MM.1S (cell line): ENCODE data around the gene PPP1CA.

Source experiments
- DNase-seq: peaks from one replicate; pipeline ENCODE4 v3.0.0-alpha.2; 2015
- H2AFZ ChIP-seq: fragments of 300-600 bp; sonication (generic); 2 replicates; pipeline ENCODE4 v1.6.0; 2016; ENCODE audit warnings: antibody characterized with exemption, low read length
- H3F3A ChIP-seq: fragments of 300-600 bp; sonication (generic); 2 replicates; pipeline ENCODE4 v1.6.1; 2016; ENCODE audit warnings: mild to moderate bottlenecking, antibody characterized with exemption, low read length, moderate library complexity, mixed read lengths; ENCODE audit not compliant: insufficient read depth
- H3K27ac ChIP-seq: fragments of 300-600 bp; sonication (generic); 2 replicates; pipeline ENCODE4 v1.5.1; 2016; ENCODE audit warnings: mild to moderate bottlenecking, low read length
- H3K27me3 ChIP-seq: fragments of 300-600 bp; sonication (generic); replicated peaks from 2 replicates; pipeline ENCODE4 v1.6.0; 2016; ENCODE audit warnings: low read length; ENCODE audit not compliant: insufficient read depth
- H3K36me3 ChIP-seq: fragments of 300-600 bp; sonication (generic); replicated peaks from 2 replicates; pipeline ENCODE4 v1.6.1; 2016; ENCODE audit warnings: mild to moderate bottlenecking, low read length, mixed read lengths; ENCODE audit not compliant: insufficient read depth
- H3K4me1 ChIP-seq: fragments of 300-600 bp; sonication (generic); 2 replicates; pipeline ENCODE4 v1.6.1; 2016; ENCODE audit warnings: low read length, mixed read lengths
- H3K4me2 ChIP-seq: fragments of 300-600 bp; sonication (generic); 2 replicates; pipeline ENCODE4 v1.6.0; 2016; ENCODE audit warnings: low read depth, low read length
- H3K4me3 ChIP-seq: fragments of 300-600 bp; sonication (generic); 2 replicates; pipeline ENCODE4 v1.5.1; 2016; ENCODE audit warnings: low read length, mixed read lengths
- H3K79me2 ChIP-seq: fragments of 300-600 bp; sonication (generic); 2 replicates; pipeline ENCODE4 v1.6.1; 2016; ENCODE audit warnings: mixed run types, low read length, mixed read lengths
- H3K9ac ChIP-seq: fragments of 300-600 bp; sonication (generic); 2 replicates; pipeline ENCODE4 v1.6.1; 2016; ENCODE audit warnings: low read length, mixed read lengths
- H3K9me2 ChIP-seq: fragments of 300-600 bp; sonication (generic); replicated peaks from 2 replicates; pipeline ENCODE4 v1.6.1; 2016; ENCODE audit warnings: mild to moderate bottlenecking, low read length, mixed read lengths; ENCODE audit not compliant: insufficient read depth
- H3K9me3 ChIP-seq: fragments of 300-600 bp; sonication (generic); replicated peaks from 2 replicates; pipeline ENCODE4 v1.6.1; 2016; ENCODE audit warnings: mild to moderate bottlenecking, low read length, mixed read lengths; ENCODE audit not compliant: insufficient read depth
- H4K20me1 ChIP-seq: fragments of 300-600 bp; sonication (generic); 2 replicates; pipeline ENCODE4 v1.6.1; 2016; ENCODE audit warnings: mild to moderate bottlenecking, low read length, moderate library complexity, mixed read lengths; ENCODE audit not compliant: insufficient read depth
- EZH2 ChIP-seq: fragments of 300-600 bp; sonication (generic); optimal IDR thresholded peaks from 2 replicates; pipeline ENCODE3; 2017; ENCODE audit warnings: low read depth, mild to moderate bottlenecking, antibody characterized with exemption, low read length, mixed read lengths
- EZH2phosphoT487 ChIP-seq: fragments of 300-600 bp; sonication (generic); IDR thresholded peaks from 2 replicates; pipeline ENCODE4 v1.6.1; 2018; ENCODE audit warnings: antibody characterized with exemption, low read length
- TF ChIP-seq, protein P1 (sequence below): fragments of 300-600 bp; sonication (generic); IDR thresholded peaks from 2 replicates; pipeline ENCODE4 v1.5.1; 2016; ENCODE audit warnings: antibody characterized with exemption, low read length, mixed read lengths

PPP1CA gene

DNA sequence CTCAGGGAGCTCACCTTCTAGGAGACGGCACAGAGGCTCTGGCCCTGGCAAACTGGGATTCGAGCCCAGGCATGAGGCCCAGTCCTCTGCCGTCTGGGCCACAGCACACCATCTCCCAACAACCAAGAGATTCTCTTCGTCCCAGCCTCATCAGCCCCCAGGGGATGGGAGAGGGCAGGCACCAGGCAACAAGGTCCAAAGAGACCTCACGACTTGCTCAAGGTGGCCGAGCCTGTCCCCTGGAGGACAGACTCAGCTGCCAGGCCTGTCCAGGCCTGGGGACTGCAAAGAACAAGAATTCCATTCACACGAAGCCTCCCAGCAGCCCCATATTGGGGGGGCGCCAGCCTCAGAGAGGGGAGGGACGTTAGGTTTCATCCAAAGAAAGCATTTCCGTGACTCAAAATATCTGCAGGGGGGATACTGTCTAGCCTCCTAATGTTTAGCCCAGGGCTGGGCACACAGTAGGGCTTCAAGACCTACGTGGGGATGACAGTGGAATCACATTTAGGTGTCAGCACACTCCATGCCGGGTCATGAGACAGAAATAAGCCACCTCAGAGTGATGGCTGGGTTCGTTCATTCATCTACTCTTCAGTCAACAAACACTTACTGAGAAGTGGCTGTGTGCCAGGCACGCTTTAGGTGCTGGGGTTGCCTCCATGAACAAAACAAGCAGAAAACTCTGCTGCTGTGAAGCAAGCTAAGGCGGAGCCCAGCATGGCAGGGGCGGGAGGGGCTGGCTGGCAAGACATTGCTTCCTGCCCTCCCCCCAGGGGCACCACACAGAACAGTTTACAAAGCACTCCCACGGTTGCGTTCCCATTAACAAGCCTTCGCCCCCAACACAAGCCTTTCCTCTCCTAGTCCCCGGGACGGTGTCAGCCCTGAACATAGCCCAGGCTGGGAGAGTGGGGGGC, 15.0 kb upstream of the PPP1CA start:
- Histone ChIP-seq H3K9me3 (no peaks in the 10 kb centered on the region), H3K4me3 (no peak overlapping the region), H3K79me2 (no peaks in the 10 kb centered on the region), H3K4me2 (no peak overlapping the region), H2AFZ (no peak overlapping the region), H3K36me3 (no peaks in the 10 kb centered on the region), H3K27ac (no peak overlapping the region), H3K27me3 (peaks cover 6% of the 10 kb centered on the region; the same call in 1 of the 2 replicates), H3K4me1 (peaks cover 17% of the 10 kb centered on the region; the same call in 1 of the 2 replicates), H3K9ac (no peak overlapping the region), H4K20me1 (no peaks in the 10 kb centered on the region), H3K9me2 (no peaks in the 10 kb centered on the region), H3F3A (no peaks in the 10 kb centered on the region)
- TF ChIP-seq, protein P1, sequence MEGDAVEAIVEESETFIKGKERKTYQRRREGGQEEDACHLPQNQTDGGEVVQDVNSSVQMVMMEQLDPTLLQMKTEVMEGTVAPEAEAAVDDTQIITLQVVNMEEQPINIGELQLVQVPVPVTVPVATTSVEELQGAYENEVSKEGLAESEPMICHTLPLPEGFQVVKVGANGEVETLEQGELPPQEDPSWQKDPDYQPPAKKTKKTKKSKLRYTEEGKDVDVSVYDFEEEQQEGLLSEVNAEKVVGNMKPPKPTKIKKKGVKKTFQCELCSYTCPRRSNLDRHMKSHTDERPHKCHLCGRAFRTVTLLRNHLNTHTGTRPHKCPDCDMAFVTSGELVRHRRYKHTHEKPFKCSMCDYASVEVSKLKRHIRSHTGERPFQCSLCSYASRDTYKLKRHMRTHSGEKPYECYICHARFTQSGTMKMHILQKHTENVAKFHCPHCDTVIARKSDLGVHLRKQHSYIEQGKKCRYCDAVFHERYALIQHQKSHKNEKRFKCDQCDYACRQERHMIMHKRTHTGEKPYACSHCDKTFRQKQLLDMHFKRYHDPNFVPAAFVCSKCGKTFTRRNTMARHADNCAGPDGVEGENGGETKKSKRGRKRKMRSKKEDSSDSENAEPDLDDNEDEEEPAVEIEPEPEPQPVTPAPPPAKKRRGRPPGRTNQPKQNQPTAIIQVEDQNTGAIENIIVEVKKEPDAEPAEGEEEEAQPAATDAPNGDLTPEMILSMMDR = no peak
- TF ChIP-seq EZH2 (no peak), EZH2phosphoT487 (no peak)
- DNase-seq = no peak

DNA sequence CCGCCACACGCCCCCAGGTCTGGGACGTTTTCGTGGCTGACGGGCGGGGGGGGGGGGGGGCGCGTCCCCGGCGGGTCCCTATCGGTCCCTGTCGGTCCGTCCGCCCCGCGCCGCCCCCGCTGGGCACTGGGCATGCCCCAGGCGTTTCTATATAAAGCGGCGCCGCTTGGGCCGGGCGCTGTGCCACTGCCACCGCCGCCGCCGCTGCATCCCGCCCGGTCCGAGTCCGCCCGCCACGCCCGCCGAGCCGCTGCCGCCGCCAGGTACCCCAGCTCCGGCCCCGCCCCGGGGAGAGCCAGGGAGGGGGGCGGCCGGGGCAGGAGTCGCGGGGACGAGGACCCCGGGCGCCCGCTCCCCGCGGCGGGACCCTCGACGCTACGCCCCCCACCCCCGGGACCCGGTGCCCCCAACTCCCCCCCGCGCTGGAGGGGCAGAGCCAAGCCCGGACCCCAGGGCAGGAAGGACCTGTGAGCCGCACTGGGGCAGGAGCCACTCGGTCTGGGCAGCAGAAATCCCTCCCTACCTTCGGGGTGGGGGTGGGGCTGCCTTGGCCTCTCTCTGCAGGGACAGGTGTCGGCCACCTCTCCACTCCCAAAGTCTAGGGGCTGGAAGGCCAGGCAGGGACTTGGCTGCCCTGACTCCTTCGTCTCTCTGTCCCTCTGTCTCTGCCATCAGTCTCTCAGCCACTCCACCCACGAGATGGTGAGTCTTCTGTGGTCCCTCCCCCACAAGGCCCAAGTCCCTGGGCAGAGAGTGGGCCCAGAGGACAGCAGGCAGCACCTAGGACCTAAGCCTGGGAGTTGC, 14.0 kb upstream of the PPP1CA start, which contains the start of gene CARNS1:
Gene CARNS1 (plus strand): TSS at position 178 of the 804 bp plus-strand sequence. CDS start 522 bp downstream, at position 700.
- H2AFZ ChIP-seq = no peak within 1 kb of the TSS
- H3K9ac ChIP-seq = no peak within 1 kb of the TSS
- no peaks in the 10 kb centered on the region for H3K9me2 ChIP-seq
- TF ChIP-seq, protein P1 = no peak
- no peak for TF ChIP-seq EZH2phosphoT487
- no peak for TF ChIP-seq EZH2
- no peak within 1 kb of the TSS for H3K4me3 ChIP-seq
- no peaks in the 10 kb centered on the region for H3F3A ChIP-seq
- peaks cover 17% of the 10 kb centered on the region; the same call in 1 of the 2 replicates for H3K4me1 ChIP-seq
- peaks cover 6% of the 10 kb centered on the region; the same call in 1 of the 2 replicates for H3K27me3 ChIP-seq
- H4K20me1 ChIP-seq = no peaks in the 10 kb centered on the region
- DNase-seq = no peak
- H3K4me2 ChIP-seq = no peak within 1 kb of the TSS
- no peaks in the 10 kb centered on the region for H3K9me3 ChIP-seq
- H3K36me3 ChIP-seq = no peaks in the 10 kb centered on the region
- no peaks in the 10 kb centered on the region for H3K79me2 ChIP-seq
- H3K27ac ChIP-seq = no peak within 1 kb of the TSS

DNA sequence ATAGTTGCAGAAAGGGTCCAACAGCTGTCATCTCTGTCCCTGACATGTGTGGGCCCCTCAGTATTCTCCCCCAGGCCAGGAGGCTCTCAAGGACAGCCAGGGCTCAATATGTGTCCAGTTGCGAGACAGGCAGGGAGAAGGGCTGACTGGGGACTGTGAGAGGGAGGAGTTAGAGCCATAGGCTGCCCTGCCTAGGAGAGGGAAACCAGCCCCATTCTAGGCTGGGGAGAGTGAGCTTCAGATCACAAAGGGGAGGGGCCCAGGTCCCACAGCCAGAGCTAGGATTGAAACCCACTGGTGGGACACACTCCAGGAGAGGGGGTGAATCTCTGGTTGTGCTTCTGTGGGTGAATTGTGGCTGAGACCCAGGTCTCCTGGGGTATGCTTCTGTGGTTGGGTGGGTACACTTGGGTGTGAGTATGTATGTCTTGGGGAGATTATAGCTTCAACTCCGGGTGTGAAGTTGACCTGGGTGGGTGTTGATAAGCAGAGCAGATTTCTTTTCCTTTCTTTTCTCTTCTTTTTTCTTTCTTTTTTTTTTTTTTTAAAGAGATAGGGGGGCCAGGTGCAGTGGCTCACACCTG, 11.7 kb upstream of the PPP1CA start:
- no peak for DNase-seq
- H3K9me2 ChIP-seq = no peaks in the 10 kb centered on the region
- no peaks in the 10 kb centered on the region for H3K36me3 ChIP-seq
- H3K27me3 ChIP-seq = peaks cover 6% of the 10 kb centered on the region; the same call in 1 of the 2 replicates
- H3K9ac ChIP-seq = no peak overlapping the region
- H3K4me2 ChIP-seq = no peak overlapping the region
- H3K4me3 ChIP-seq = no peak overlapping the region
- H3K79me2 ChIP-seq = no peaks in the 10 kb centered on the region
- TF ChIP-seq, protein P1 = no peak
- TF ChIP-seq EZH2 = no peak
- TF ChIP-seq EZH2phosphoT487 = no peak
- H3K27ac ChIP-seq = no peak overlapping the region
- H3F3A ChIP-seq = no peaks in the 10 kb centered on the region; the same call in 1 of the 2 replicates
- H3K4me1 ChIP-seq = peaks cover 20% of the 10 kb centered on the region
- H4K20me1 ChIP-seq = no peaks in the 10 kb centered on the region
- H3K9me3 ChIP-seq = no peaks in the 10 kb centered on the region
- H2AFZ ChIP-seq = no peak overlapping the region
